HG02610 (cell line): ENCODE measurements around the gene NTSR2.

ENCODE experiments used
- ATAC-seq: cut with Tn5 transposase; IDR thresholded peaks from one replicate; pipeline ENCODE4 v1.9.1; 2021; ENCODE audit warnings: mild to moderate bottlenecking, moderate library complexity; ENCODE audit not compliant: unreplicated experiment

Gene NTSR2

DNA sequence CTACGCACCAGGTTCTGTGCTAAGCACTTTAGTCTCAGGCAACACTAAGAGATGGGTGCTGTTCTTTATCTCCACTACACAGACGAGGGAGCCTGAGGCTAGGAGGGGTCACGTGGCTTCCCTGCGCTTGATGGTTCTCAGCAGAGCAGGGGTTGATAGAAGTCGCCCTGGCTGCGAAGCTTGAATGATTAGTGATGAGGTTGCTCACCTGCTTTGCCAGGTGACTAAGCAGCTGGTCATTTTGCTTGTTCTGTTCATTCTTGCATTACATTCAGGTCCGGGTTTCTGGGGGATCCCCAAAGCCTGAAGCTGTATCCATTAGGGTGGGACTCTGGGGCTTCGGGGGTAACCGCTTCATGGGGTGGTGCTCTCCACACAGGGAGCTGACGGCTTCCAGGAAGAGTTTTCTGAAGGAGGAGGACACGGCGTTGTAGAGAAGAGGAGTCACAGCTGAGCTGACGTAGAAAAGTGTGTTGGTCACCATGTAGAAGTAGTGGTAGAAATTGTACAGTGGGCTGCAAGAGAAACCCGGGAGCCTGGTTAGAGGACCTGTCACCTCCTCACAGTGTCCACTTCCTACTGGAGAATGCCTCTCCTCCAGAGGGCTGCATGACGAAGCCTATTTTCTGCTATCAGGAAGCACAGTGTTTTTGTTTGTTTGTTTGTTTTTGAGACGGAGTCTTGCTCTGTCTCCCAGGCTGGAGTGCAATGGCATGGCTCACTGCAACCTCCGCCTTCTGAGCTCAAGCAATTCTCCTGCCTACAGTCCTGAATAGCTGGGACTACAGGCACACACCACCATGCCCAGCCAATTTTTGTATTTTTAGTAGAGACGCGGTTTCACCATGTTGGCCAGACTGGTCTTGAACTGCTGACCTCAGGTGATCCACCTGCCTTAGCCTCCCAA lies 11.5 kb downstream of the NTSR2 start:
- no peak for ATAC-seq

DNA sequence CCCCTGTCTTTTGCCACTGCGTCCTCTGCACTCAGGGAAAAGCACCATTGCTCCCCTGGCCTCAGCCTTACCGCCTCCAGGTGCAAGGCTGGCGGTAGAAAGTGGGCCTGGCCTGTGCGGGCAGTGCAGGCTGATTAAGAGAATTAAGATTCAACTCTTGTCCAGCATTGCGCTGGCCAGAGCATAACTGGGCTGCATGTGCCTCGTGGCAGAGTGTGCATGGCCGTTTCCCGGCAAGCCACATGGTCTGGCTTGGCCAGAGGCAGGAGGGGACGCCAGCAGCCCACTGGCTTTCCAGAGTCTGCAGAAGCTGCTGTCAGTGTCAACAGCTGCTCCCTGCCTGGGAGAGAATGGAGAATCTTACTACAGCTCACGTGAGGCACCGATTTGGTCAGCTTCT lies 12.3 kb downstream of the NTSR2 start:
- ATAC-seq: no peak

GRCh38 chr2:11657195-11657594 lies 12.8 kb downstream of the NTSR2 start:
- ATAC-seq: no peak

GRCh38 chr2:11656671-11657101 lies 13.3 kb downstream of the NTSR2 start:
- no peak for ATAC-seq

DNA sequence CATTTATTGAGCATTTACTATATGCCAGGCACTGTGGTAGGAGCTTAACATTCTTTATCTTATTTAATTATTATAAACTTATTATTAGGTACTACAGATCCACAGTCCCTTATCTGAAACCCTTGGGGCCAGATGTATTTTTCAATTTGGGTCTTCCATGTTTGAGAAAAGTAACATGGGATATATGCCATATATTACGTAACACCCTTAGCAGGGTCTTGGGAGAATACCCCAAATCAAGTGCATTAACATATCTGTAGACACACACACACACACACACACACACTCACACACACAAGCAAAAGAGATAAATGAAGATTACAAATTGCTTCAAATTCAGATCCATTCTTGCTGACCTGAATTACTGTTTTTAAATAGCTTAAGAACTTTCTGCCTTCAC lies 13.7 kb downstream of the NTSR2 start:
- no peak for ATAC-seq

DNA sequence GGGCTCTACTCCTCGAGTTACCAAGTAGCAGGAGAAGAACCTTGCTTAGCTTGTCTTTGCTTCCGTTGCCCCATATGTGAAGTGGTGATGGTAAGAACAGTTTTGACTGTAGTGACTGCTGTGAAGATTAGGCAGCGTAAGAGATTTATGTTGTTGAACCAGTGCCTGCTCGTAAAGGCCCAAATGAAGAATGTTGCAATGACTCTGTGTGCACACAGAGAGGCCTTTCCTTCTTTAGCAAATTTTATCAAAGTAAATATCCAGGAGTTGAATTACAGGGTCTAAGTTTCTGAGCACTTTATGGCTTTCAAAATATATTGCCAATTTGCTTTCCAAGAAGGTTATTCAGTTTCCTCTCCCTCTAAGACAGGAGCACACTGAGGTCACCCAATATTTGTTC lies 14.5 kb downstream of the NTSR2 start:
- no peak for ATAC-seq

DNA sequence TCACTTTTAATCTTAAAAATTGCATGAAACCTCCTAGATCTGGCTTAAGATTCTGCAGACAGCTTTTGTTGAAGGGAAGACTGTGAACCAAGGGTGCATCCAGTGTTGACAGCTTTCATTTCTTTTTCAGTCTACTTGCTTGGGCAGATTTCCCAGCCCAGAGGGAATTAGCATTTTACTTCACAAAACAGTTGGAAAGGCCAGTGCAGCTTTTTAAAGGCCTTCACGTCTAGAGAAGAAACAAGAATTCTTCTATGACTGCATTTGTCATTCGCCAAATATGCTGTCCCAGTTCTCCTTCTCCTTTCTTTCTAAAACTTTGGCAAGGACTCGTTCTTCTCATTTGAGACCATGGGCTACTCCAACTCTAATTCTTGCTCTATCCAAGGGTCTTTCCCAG lies 17.4 kb downstream of the NTSR2 start:
- ATAC-seq: no peak

DNA sequence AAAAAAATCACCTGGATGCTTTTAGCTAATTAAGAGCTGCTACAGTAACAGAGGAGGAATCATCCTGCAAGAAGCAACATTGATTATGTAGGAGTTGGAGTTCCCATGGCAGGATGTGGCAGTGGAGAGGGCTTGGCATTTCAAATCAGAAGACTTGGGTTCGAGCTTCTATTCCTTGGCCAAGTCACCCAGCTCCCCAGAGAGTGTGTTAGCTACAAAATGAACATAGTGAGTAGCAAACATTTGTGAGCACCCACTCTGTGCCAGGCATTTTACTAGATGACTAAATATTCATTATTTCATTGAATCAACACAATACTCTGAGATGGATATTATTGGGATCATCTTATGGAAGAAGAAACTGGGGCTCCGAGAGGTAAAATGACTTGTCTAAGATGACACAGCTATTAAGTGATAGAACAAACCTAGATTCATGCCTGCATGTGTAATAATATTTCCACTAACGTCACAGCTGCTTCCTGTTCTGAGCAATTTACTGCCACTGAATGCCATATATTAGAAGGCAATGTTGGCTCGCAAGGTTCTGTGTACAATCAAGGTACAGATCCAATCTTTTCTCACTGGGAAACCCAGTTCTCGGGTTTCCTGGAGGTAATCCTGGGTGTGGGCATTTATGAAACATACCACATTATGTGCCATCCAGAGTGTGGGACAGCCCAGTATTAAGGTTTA lies 18.0 kb downstream of the NTSR2 start:
- ATAC-seq: no peak

- ATAC-seq: no peak
These were observed 20.9 kb downstream of the NTSR2 start for GRCh38 chr2:11649093-11649492.

DNA sequence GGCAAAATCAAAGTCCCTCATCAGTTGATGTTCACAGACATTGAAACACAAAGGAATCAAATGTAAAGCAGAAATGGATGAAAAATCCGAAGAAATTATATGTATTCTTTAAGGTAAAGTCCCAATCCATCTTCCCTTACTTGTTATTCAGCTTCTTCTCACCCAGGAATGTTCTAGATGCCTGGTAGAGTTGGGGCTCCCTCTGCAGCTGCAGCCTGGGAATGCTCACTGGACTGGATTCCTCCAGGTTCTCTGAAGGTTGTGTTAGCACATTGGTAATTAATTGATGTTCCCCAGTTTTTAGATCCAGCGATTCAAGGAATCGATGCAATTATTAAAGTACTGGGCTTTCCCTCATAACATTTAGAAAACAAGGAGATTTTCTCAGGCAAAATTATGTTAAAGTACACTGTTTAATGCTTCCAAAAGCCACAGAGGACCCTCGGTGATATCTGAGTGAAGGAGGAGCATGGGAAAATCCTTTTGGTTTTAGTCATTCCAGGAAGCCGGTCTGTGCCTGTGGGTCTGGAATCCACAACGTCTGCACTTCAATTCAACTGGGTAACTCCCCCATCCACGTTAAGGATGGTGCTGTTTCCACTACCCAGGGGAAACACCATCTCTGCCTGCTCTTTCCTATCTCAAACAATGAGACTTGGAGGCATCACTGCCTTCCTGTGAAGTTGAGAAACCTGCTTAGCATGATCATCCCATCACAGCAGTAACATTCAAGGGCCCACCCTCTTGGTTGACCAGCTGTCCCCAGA lies 22.0 kb downstream of the NTSR2 start:
- no peak for ATAC-seq

- no peak for ATAC-seq
These were observed 23.5 kb downstream of the NTSR2 start for GRCh38 chr2:11646530-11646929.

DNA sequence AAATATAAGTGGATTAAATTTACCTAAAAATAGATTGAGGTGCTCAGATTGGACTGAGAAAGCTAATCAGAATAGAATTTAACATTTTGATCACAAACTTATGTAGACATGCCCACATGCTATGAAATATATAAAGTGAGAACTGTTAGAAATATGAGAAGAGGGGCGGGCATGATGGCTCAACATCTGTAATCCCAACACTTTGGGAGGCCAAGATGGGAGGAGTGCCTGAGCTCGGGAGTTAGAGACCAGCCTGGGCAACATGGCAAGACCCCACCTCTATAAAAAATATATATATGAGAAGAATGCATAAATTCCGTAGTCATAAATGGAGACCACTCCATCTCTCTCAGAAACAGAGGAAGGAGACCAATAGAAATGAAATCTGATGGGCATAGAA lies 25.7 kb downstream of the NTSR2 start:
- no peak for ATAC-seq

- ATAC-seq: no peak
These were observed 27.0 kb downstream of the NTSR2 start for GRCh38 chr2:11642972-11643371.

DNA sequence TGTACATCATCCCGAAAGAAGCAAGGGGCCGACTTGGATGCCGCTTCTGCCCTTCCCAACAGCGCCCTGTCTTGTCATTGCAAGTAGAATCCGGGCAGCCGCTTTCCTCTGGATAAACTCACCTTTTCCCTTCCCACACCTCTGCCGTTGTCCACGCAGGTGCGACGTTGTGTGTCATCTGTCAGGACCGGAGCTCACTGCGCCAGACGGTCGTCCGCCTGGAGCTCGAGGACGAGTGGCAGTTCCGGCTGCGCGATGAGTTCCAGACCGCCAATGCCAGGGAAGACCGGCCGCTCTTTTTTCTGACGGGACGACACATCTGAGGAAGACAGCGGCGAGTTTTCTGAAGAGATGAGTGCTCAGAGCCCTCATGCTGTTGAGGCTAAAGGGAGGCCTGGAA lies 29.9 kb downstream of the NTSR2 start:
- no peak for ATAC-seq

- no peak for ATAC-seq
These were observed 30.5 kb downstream of the NTSR2 start for GRCh38 chr2:11639503-11639902.

GRCh38 chr2:11637546-11637945 lies 32.4 kb downstream of the NTSR2 start:
- no peak for ATAC-seq

GRCh38 chr2:11636593-11637295 lies 33.3 kb downstream of the NTSR2 start:
- ATAC-seq: no peak

DNA sequence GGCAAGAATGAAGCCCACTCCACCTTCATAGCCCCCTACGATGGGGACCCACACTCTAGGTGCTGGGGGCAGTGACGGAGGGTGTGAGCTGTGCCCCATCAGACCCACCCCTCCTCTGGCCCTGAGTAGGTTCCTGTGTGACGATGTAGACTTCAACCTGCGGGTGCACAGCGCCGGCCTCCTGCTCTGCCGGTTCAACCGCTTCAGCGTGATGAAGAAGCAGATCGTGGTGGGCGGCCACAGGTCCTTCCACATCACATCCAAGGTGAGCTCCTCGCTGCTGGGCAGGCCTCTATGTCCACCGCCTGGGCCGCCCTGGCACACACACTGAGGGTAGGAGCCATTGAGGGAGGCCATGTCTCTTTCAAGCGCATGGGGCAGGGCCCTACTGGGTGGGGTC lies 34.9 kb downstream of the NTSR2 start:
- no peak for ATAC-seq

DNA sequence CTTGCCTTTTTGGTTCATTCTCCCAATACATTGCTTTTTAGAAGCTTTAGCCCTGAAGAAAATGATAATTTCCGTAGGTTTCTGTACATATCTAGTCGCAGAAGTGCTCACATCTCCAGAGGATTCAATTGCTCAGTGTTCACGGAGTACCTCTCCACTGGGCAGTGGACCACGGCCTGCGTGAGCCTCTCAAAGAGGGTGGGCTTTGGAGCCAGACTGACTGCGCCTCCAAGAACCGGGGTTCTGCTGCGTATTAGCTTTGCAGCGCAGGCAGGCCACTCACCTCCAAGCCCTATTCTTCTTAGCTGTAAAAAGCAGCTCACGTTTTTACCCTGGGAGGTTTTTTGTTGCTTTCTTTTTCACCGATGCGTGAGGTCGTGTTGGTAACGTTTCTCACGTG lies 35.4 kb downstream of the NTSR2 start:
- no peak for ATAC-seq

DNA sequence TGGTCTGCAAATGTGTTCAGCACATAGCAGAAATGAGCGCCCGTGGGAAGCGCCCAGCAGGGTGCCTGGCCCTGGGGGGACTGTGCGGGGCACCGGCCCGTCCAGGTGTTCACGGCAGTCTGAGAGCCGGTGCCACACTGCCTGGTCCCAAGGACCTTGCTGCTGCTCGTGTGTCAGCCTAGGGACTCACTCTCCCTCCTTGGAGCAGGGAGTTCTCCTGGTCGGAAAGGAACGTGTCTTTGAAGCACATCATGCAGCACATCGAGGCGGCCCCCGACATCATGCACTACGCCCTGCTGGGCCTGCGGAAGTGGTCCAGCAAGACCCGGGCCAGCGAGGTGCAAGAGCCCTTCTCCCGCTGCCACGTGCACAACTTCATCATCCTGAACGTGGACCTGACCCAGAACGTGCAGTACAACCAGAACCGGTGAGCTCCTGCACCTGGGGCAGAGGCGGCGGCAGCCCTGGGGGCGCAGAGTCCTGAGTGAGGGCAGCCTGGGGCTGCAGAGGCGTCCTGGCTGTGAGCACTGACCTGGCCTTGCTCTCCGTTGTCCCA lies 36.0 kb downstream of the NTSR2 start:
- ATAC-seq: no peak

GRCh38 chr2:11631462-11631861 lies 38.5 kb downstream of the NTSR2 start:
- ATAC-seq: no peak
